Transverse colon (tissue), 4 donors: ENCODE results near the gene ATXN10. TPM values are rescaled to one million over a fixed set of nuclear protein-coding genes. Genes with fewer than 3 reads are reported as not detected.

Experiments
- DNase-seq: peaks from one replicate; pipeline ENCODE4 v3.0.0-alpha.2; 2019
- H3K27ac ChIP-seq, 4 donors: fragments of 200-600 bp; sonication (generic); 2 replicates each; pipeline ENCODE4 v1.5.1; 2016 to 2018; ENCODE audit warnings: inconsistent platforms in 4 of 4
- H3K27me3 ChIP-seq: fragments of 200-600 bp; sonication (generic); 2 replicates; pipeline ENCODE4 v1.5.1; 2017; ENCODE audit warnings: inconsistent platforms
- H3K36me3 ChIP-seq, 4 donors: fragments of 200-600 bp; sonication (generic); 2 replicates each; pipeline ENCODE4 v1.5.1; 2017 to 2019; ENCODE audit warnings: inconsistent platforms in 4 of 4
- H3K4me1 ChIP-seq, 4 donors: fragments of 200-600 bp; sonication (generic); 2 replicates each; pipeline ENCODE4 v1.5.1; 2017 to 2020; ENCODE audit warnings: inconsistent platforms in 4 of 4
- H3K4me3 ChIP-seq, 4 donors: fragments of 200-600 bp; sonication (generic); 1 replicate in 1 of 4; 2 replicates in 3 of 4; pipeline versions ENCODE4 v1.5.1 to v1.6.1; 2017 to 2019; ENCODE audit warnings: inconsistent platforms in 4 of 4
- H3K9me3 ChIP-seq, 2 donors: fragments of 200-600 bp; sonication (generic); 2 replicates each; pipeline ENCODE4 v1.5.1; 2017 to 2019; ENCODE audit warnings: inconsistent platforms in 2 of 2
- CTCF ChIP-seq, 5 experiments: fragments of 200-600 bp in 3 of 5; fragments of 450-650 bp in 2 of 5; sonication (generic) in 3 of 5; IDR thresholded peaks; 1 replicate in 2 of 5; 2 replicates in 3 of 5; pipeline ENCODE4 v1.5.1; 2016 to 2017; ENCODE audit warnings: antibody characterized with exemption in 5 of 5, inconsistent platforms in 3 of 5, mild to moderate bottlenecking in 2 of 5, moderate library complexity in 1 of 5
- EP300 ChIP-seq: sonication (generic); formaldehyde crosslinking; IDR thresholded peaks from one replicate; pipeline ENCODE4 v1.6.1; 2017; ENCODE audit warnings: antibody characterized with exemption, low read depth
- POLR2A ChIP-seq: fragments of 450-650 bp; IDR thresholded peaks from one replicate; pipeline ENCODE4 v1.6.1; 2016; ENCODE audit warnings: antibody characterized with exemption, mild to moderate bottlenecking, moderate library complexity
- POLR2AphosphoS5 ChIP-seq, 3 donors: sonication (generic); formaldehyde crosslinking; IDR thresholded peaks; one replicate each; pipeline ENCODE4 v1.6.1; 2016; ENCODE audit warnings: antibody characterized with exemption in 3 of 3
- whole genome bisulfite sequencing, 2 donors: methylation state at CpG; one replicate each; pipeline ENCODE4 v1.1.5; 2018; ENCODE audit warnings: low coverage in 1 of 2; 5-methylcytosine and 5-hydroxymethylcytosine counted together
- in situ Hi-C, 4 donors: fragments of 200-750 bp; cut with MboI; loops; one replicate each; pipeline versions ENCODE4 v1.15.0 to v1.15.1; 2017; ENCODE audit warnings: low sequenced_read_pairs in 3 of 4, low pct_ligation_motif_present in 1 of 4, low pct_unique_long_range_greater_than_20kb in 1 of 4
- intact Hi-C: fragments of 100-400 bp; cut with DNase I; formaldehyde crosslinking; loops from one replicate; pipeline ENCODE4 v1.15.1; 2023; ENCODE audit warnings: low total_unique reads
- total RNA-seq, 4 donors: library from RNA; depleted of rRNA; stranded (reverse); fragments of >200 nt; gene quantifications; one replicate each; pipeline ENCODE4 v1.1.0, GENCODE V29; 2016

Gene ATXN10
- total RNA-seq, 4 donors from 2014 or later, result 27.3 to 88.3 (median 47.8) TPM

- Histone ChIP-seq H3K4me1 (peaks cover 0 to 7% (median 2%) of the 10 kb centered on the region in 4 donors), H3K27me3 (no peaks in the 10 kb centered on the region), H3K9me3 (no peaks in the 10 kb centered on the region), H3K27ac (peak overlapping the region in 2 of 4 donors; percentile 46 to 57), H3K4me3 (no peak overlapping the region), H3K36me3 (no peaks in the 10 kb centered on the region)
- TF ChIP-seq CTCF (IDR thresholded peaks at IDR 0.05), result no peak
- TF ChIP-seq EP300, result no peak
- intact Hi-C loops (no loop called here), in situ Hi-C loops (no loop called here)
- DNase-seq, result no peak
- 41 to 81% methylated on average over 3 to 14 of the region's 14 CpGs for WGBS, 2 donors
These were observed 85.4 kb downstream of the ATXN10 start for GRCh38 chr22:45757068-45757467.

GRCh38 chr22:45757936-45758335 is 86.3 kb downstream of the ATXN10 start:
- in situ Hi-C loops, result no loop called here
- H3K4me1 ChIP-seq, result peaks cover 0 to 7% (median 2%) of the 10 kb centered on the region in 4 donors
- H3K27ac ChIP-seq, result no peak overlapping the region
- no peak for DNase-seq
- intact Hi-C loops, result no loop called here
- no peak overlapping the region for H3K4me3 ChIP-seq
- no peaks in the 10 kb centered on the region for H3K27me3 ChIP-seq
- WGBS, 2 donors, result 70 to 86% methylated on average over 2 to 11 of the region's 11 CpGs
- TF ChIP-seq POLR2A (no peak), CTCF (IDR thresholded peaks at IDR 0.05) (no peak)
- no peaks in the 10 kb centered on the region for H3K36me3 ChIP-seq
- H3K9me3 ChIP-seq, result no peaks in the 10 kb centered on the region

- in situ Hi-C loops, result no loop called here
- H3K36me3 ChIP-seq, result no peaks in the 10 kb centered on the region
- no peaks in the 10 kb centered on the region for H3K9me3 ChIP-seq
- H3K27ac ChIP-seq, result no peak overlapping the region
- H3K4me3 ChIP-seq, result no peak overlapping the region
- WGBS, 2 donors, result 50 to 73% methylated on average over 3 to 7 of the region's 7 CpGs
- no peak for DNase-seq
- intact Hi-C loops, result no loop called here
- TF ChIP-seq CTCF (IDR thresholded peaks at IDR 0.05) (no peak), POLR2AphosphoS5 (IDR thresholded peaks at IDR 0.05) (no peak)
- no peaks in the 10 kb centered on the region for H3K27me3 ChIP-seq
- peaks cover 0 to 7% (median 2%) of the 10 kb centered on the region in 4 donors for H3K4me1 ChIP-seq
These were observed 87.0 kb downstream of the ATXN10 start for GRCh38 chr22:45758603-45759002.

- H3K27ac ChIP-seq, result no peak overlapping the region
- TF ChIP-seq EP300, result no peak
- no peak for TF ChIP-seq POLR2AphosphoS5 (IDR thresholded peaks at IDR 0.05)
- no peak for TF ChIP-seq POLR2A
- no peak for TF ChIP-seq CTCF (IDR thresholded peaks at IDR 0.05)
- 91 to 100% methylated on average over 2 of the region's 2 CpGs for WGBS, 2 donors
These were observed 89.0 kb downstream of the ATXN10 start for GRCh38 chr22:45760682-45761081.

More at GRCh38 chr22:45760682-45761081, 89.0 kb downstream of the ATXN10 start:
- Histone ChIP-seq H3K4me1 (peaks cover 0 to 7% (median 2%) of the 10 kb centered on the region in 4 donors), H3K27me3 (no peaks in the 10 kb centered on the region), H3K36me3 (no peaks in the 10 kb centered on the region), H3K9me3 (no peaks in the 10 kb centered on the region), H3K4me3 (no peak overlapping the region)
- in situ Hi-C loops, result no loop called here
- intact Hi-C loops, result no loop called here
- DNase-seq, result no peak
